Tibial nerve (tissue), 3 donors: Measurements from ENCODE around the gene NFE2L2.

Experiments used
- CTCF ChIP-seq, 5 experiments: fragments of 200-600 bp in 3 of 5; fragments of 450-650 bp in 2 of 5; sonication (generic) in 3 of 5; IDR thresholded peaks; one replicate each; pipeline ENCODE4 v1.5.1; 2016 to 2019; ENCODE audit warnings: antibody characterized with exemption in 5 of 5, mild to moderate bottlenecking in 3 of 5, moderate library complexity in 2 of 5
- POLR2A ChIP-seq, 2 donors: fragments of 450-650 bp; IDR thresholded peaks; one replicate each; pipeline ENCODE4 v1.6.1; 2017; ENCODE audit warnings: antibody characterized with exemption in 2 of 2, mild to moderate bottlenecking in 2 of 2, moderate library complexity in 2 of 2

DNA sequence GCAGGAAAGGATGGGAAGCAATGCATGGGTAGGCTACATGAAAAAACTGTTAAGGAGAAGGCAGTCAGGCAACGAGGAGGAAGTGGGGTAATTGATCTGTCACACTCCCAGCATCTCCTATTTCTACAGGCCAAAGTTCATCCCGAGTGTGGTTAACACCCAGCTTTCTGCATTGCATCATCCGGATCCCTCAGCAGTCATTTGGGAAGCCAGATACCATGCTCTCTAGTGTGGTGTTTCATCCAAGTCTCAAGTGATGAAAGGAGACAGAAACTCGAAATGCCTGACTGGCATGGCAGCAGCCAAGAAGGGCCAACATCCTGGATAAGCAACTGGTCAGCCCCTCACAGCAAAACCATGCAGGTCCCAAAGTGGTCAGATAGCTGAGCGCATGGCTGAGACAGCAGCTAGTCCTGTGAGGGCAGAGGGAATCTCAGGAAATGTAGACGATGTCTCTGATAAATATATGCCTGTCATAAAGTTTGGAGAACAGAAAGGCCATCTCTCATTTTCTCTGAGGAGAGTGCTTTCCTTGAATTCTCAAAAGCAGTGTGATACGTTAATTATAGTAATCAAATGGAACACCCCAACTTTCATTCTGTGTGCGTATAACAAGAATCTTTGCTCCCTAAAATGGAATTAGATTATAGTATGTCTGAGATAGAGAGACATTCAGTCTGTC is 76.8 kb downstream of the NFE2L2 start:
- TF ChIP-seq CTCF (IDR thresholded peaks at IDR 0.05) (no peak), POLR2A (IDR thresholded peaks at IDR 0.05) (no peak)
